Suprapubic skin (tissue), 4 donors: ENCODE measurements around the gene KRTAP16-1.

Source experiments
- EP300 ChIP-seq: sonication (generic); formaldehyde crosslinking; IDR thresholded peaks from one replicate; pipeline ENCODE4 v1.6.1; 2017; ENCODE audit warnings: antibody characterized with exemption
- POLR2A ChIP-seq, 2 donors: fragments of 450-650 bp; IDR thresholded peaks; one replicate each; pipeline ENCODE4 v1.6.1; 2017; ENCODE audit warnings: antibody characterized with exemption in 2 of 2, mild to moderate bottlenecking in 2 of 2, moderate library complexity in 2 of 2
- POLR2AphosphoS5 ChIP-seq, 3 donors: sonication (generic); formaldehyde crosslinking; IDR thresholded peaks; one replicate each; pipeline ENCODE4 v1.6.1; 2017; ENCODE audit warnings: antibody characterized with exemption in 3 of 3
- TF ChIP-seq, protein P1 (sequence below), 2 donors: fragments of 200-600 bp in 1 of 2; fragments of 450-650 bp in 1 of 2; sonication (generic) in 1 of 2; IDR thresholded peaks; one replicate each; pipeline ENCODE4 v1.5.1; 2016 to 2019; ENCODE audit warnings: antibody characterized with exemption in 2 of 2, mild to moderate bottlenecking in 1 of 2, moderate library complexity in 1 of 2

- TF ChIP-seq POLR2A (IDR thresholded peaks at IDR 0.05) = no peak
- TF ChIP-seq, protein P1, sequence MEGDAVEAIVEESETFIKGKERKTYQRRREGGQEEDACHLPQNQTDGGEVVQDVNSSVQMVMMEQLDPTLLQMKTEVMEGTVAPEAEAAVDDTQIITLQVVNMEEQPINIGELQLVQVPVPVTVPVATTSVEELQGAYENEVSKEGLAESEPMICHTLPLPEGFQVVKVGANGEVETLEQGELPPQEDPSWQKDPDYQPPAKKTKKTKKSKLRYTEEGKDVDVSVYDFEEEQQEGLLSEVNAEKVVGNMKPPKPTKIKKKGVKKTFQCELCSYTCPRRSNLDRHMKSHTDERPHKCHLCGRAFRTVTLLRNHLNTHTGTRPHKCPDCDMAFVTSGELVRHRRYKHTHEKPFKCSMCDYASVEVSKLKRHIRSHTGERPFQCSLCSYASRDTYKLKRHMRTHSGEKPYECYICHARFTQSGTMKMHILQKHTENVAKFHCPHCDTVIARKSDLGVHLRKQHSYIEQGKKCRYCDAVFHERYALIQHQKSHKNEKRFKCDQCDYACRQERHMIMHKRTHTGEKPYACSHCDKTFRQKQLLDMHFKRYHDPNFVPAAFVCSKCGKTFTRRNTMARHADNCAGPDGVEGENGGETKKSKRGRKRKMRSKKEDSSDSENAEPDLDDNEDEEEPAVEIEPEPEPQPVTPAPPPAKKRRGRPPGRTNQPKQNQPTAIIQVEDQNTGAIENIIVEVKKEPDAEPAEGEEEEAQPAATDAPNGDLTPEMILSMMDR (IDR thresholded peaks at IDR 0.05) = no peak
- TF ChIP-seq EP300 = no peak
- TF ChIP-seq POLR2AphosphoS5 (IDR thresholded peaks at IDR 0.05) = no peak
Measured at GRCh38 chr17:41331606-41332005, 22.5 kb upstream of the KRTAP16-1 start.
